HepG2 (cell line): ENCODE measurements around the gene CPPED1. TPM values are rescaled to one million over a fixed set of nuclear protein-coding genes. Genes with fewer than 3 reads are reported as not detected.
A peak's percentile ranks its signal among the peaks of the same experiment; 100 is the strongest.

ENCODE experiments used
- BCL3 ChIP-seq: sonication (generic); formaldehyde crosslinking; IDR thresholded peaks from 2 replicates; pipeline ENCODE4 v1.5.1; 2020; ENCODE audit warnings: mild to moderate bottlenecking, missing genetic modification reagents, moderate library complexity
- BORCS8-MEF2B ChIP-seq: sonication (generic); formaldehyde crosslinking; IDR thresholded peaks from 2 replicates; pipeline ENCODE4 v1.8.0; 2022; ENCODE audit warnings: mild to moderate bottlenecking, missing genetic modification reagents
- CBX5 ChIP-seq: sonication (generic); formaldehyde crosslinking; IDR thresholded peaks from 2 replicates; pipeline ENCODE4 v1.4.0; 2020; ENCODE audit warnings: missing genetic modification reagents, borderline replicate concordance
- DBP ChIP-seq: sonication (generic); formaldehyde crosslinking; IDR thresholded peaks from 2 replicates; pipeline ENCODE4 v1.4.0; 2020; ENCODE audit warnings: missing genetic modification reagents; ENCODE audit errors: not compliant biosample characterization
- HNRNPL ChIP-seq: fragments of 200-400 bp; formaldehyde crosslinking; IDR thresholded peaks from 2 replicates; pipeline ENCODE4 v1.6.1; 2017; ENCODE audit warnings: mild to moderate bottlenecking, low read depth, low read length
- KDM5A ChIP-seq: fragments of 200-600 bp; sonication (generic); IDR thresholded peaks from 2 replicates; pipeline ENCODE4 v1.7.0; 2018; ENCODE audit warnings: antibody characterized with exemption, mild to moderate bottlenecking, low read length, borderline replicate concordance
- MTF1 ChIP-seq: sonication (generic); formaldehyde crosslinking; IDR thresholded peaks from 2 replicates; pipeline ENCODE4 v1.5.0; 2020; ENCODE audit warnings: missing genetic modification reagents
- PCBP2 ChIP-seq: fragments of 200-400 bp; formaldehyde crosslinking; optimal IDR thresholded peaks from 2 replicates; pipeline ENCODE3; 2018; ENCODE audit warnings: low read length, low read depth; ENCODE audit not compliant: poor library complexity, severe bottlenecking
- RBAK ChIP-seq: sonication (generic); formaldehyde crosslinking; IDR thresholded peaks from 2 replicates; pipeline ENCODE4 v1.5.1; 2020; ENCODE audit warnings: mild to moderate bottlenecking, missing genetic modification reagents
- RBM22 ChIP-seq: fragments of 200-400 bp; formaldehyde crosslinking; optimal IDR thresholded peaks from 2 replicates; pipeline ENCODE3; 2017; ENCODE audit warnings: mild to moderate bottlenecking, low read length, moderate library complexity
- SRSF4 ChIP-seq: fragments of 200-400 bp; formaldehyde crosslinking; IDR thresholded peaks from one replicate; pipeline ENCODE4 v1.6.1; 2018; ENCODE audit warnings: mild to moderate bottlenecking, low read depth, low read length, moderate library complexity; ENCODE audit not compliant: poor library complexity, severe bottlenecking
- TFE3 ChIP-seq: IDR thresholded peaks from 2 replicates; pipeline ENCODE4 v1.6.1; 2016
- ZBTB25 ChIP-seq: IDR thresholded peaks from 2 replicates; pipeline ENCODE4 v1.6.1; 2018; ENCODE audit warnings: missing genetic modification reagents
- ZNF33B ChIP-seq: sonication (generic); formaldehyde crosslinking; IDR thresholded peaks from 2 replicates; pipeline ENCODE4 v1.5.1; 2020; ENCODE audit warnings: mild to moderate bottlenecking, missing genetic modification reagents
- ZNF546 ChIP-seq: sonication (generic); formaldehyde crosslinking; conservative IDR thresholded peaks from 2 replicates; pipeline ENCODE4 v1.8.1; 2023; ENCODE audit warnings: mild to moderate bottlenecking, missing genetic modification reagents
- ZNF557 ChIP-seq: sonication (generic); formaldehyde crosslinking; IDR thresholded peaks from 2 replicates; pipeline ENCODE4 v1.4.0; 2020; ENCODE audit warnings: missing genetic modification reagents
- ZNF609 ChIP-seq: sonication (generic); formaldehyde crosslinking; IDR thresholded peaks from 2 replicates; pipeline ENCODE4 v1.4.0; 2020; ENCODE audit warnings: mild to moderate bottlenecking, missing genetic modification reagents, borderline replicate concordance
- ZNF850 ChIP-seq: sonication (generic); formaldehyde crosslinking; conservative IDR thresholded peaks from 2 replicates; pipeline ENCODE4 v1.9.0; 2021; ENCODE audit warnings: mild to moderate bottlenecking, missing genetic modification reagents
- ZSCAN12 ChIP-seq: sonication (generic); formaldehyde crosslinking; IDR thresholded peaks from 2 replicates; pipeline ENCODE4 v1.9.0; 2021; ENCODE audit warnings: mild to moderate bottlenecking, missing genetic modification reagents
- polyA plus RNA-seq, 8 experiments: library from polyadenylated mRNA; depleted of rRNA in 3 of 8; stranded (reverse) in 7 of 8; unstranded in 1 of 8; fragments of >200 nt; fragmentation: Illumina TruSeq in 4 of 8; extraction: Trizol in 4 of 8; gene quantifications; 2 replicates each; pipeline versions ENCODE4 v1.2.1 to v1.2.3, GENCODE V29; 2011 to 2016; ENCODE audit warnings: low read depth in 4 of 8, missing spikeins in 1 of 8, mixed read lengths in 1 of 8; ENCODE audit not compliant: insufficient read depth in 1 of 8
- total RNA-seq, 5 experiments: library from RNA; depleted of rRNA; stranded (reverse); fragments of >200 nt; fragmentation: Illumina TruSeq; extraction: Trizol; gene quantifications; 2 replicates each; pipeline ENCODE4 v1.2.3, GENCODE V29; 2016; ENCODE audit warnings: low read depth in 1 of 5

The CPPED1 gene
- total and polyA plus RNA-seq, 2 of the 13 experiments (the other 11 are each of a cell fraction or from before 2014, with no cell fraction given), result 66.6 to 71.3 TPM

- TF ChIP-seq RBAK (CRISPR knock-in tag), result no peak
- no peak for TF ChIP-seq ZNF33B (CRISPR knock-in tag)
- 0 out of 2 replicates have a peak, but pooled peaks have one; percentile 20 for TF ChIP-seq BCL3 (CRISPR knock-in tag)
- TF ChIP-seq BORCS8-MEF2B (CRISPR knock-in tag), result peak; percentile 59; the same call in 1 of the 2 replicates
- TF ChIP-seq KDM5A, result no peak
- no peak for TF ChIP-seq ZNF609 (CRISPR knock-in tag)
- no peak for TF ChIP-seq ZNF850 (CRISPR knock-in tag)
- peak; percentile 69; the same call in 1 of the 2 replicates for TF ChIP-seq ZNF557 (CRISPR knock-in tag)
- TF ChIP-seq RBM22, result peak; percentile 14
- no peak for TF ChIP-seq TFE3 (CRISPR knock-in tag)
- TF ChIP-seq ZSCAN12 (CRISPR knock-in tag), result no peak
- no peak for TF ChIP-seq SRSF4
- TF ChIP-seq CBX5 (CRISPR knock-in tag), result peak; percentile 19; the same call in 1 of the 2 replicates
- TF ChIP-seq DBP (CRISPR knock-in tag), result peak; percentile 46
- TF ChIP-seq MTF1 (CRISPR knock-in tag), result no peak
- TF ChIP-seq HNRNPL, result no peak
- TF ChIP-seq ZBTB25 (CRISPR knock-in tag), result no peak
- no peak for TF ChIP-seq PCBP2
- TF ChIP-seq ZNF546 (CRISPR knock-in tag), result peak; percentile 44; the same call in 1 of the 2 replicates
Measured at GRCh38 chr16:12758670-12759558, 44.8 kb downstream of the CPPED1 start (continued).
